OCI-LY7 (cell line): Measurements from ENCODE around the gene KLB. TPM values are rescaled to one million over a fixed set of nuclear protein-coding genes. Genes with fewer than 3 reads are reported as not detected.

Source experiments
- BruUV-seq: library from RNA; stranded (reverse); fragments of 400-500 nt; replicated peaks from 2 replicates; lab custom pipeline; 2021; lab: Mats Ljungman, UMichigan
- CTCF ChIA-PET: fragments of 300-600 bp; sonication (Branson Sonifier 250); formaldehyde crosslinking; loops from one replicate; lab custom pipeline; 2022; ENCODE audit warnings: antibody characterized with exemption; ENCODE audit not compliant: unreplicated experiment; lab: Charles Lee
- POLR2A ChIA-PET: fragments of 300-600 bp; sonication (Branson Sonifier 250); formaldehyde crosslinking; loops from one replicate; lab custom pipeline; 2022; ENCODE audit warnings: antibody characterized with exemption; lab: Charles Lee
- DNase-seq: peaks from one replicate; pipeline ENCODE4 v3.0.0-alpha.2; 2015; ENCODE audit warnings: low spot score
- H2AFZ ChIP-seq: fragments of 200-600 bp; sonication (generic), shearing (Covaris generic); 2 replicates; pipeline ENCODE4 v1.6.1; 2014; ENCODE audit warnings: mild to moderate bottlenecking, antibody characterized with exemption, low read length, moderate library complexity
- H3K27ac ChIP-seq: fragments of 200-600 bp; sonication (generic); 2 replicates; pipeline ENCODE4 v1.5.1; 2014; ENCODE audit warnings: mixed run types, low read depth, mild to moderate bottlenecking, moderate library complexity, low read length, inconsistent platforms; ENCODE audit not compliant: poor library complexity, severe bottlenecking
- H3K36me3 ChIP-seq: fragments of 200-600 bp; sonication (generic); 2 replicates; pipeline ENCODE4 v1.6.1; 2014; ENCODE audit warnings: mild to moderate bottlenecking, antibody characterized with exemption, low read length, moderate library complexity, mixed read lengths; ENCODE audit not compliant: insufficient read depth
- H3K4me1 ChIP-seq: fragments of 200-600 bp; sonication (generic); 2 replicates; pipeline ENCODE4 v1.5.1; 2014; ENCODE audit warnings: mild to moderate bottlenecking, low read length; ENCODE audit not compliant: insufficient read depth, poor library complexity, severe bottlenecking
- H3K4me2 ChIP-seq: fragments of 200-600 bp; sonication (generic); 2 replicates; pipeline ENCODE4 v1.6.1; 2014; ENCODE audit warnings: mild to moderate bottlenecking, low read length
- H3K4me3 ChIP-seq: fragments of 200-600 bp; sonication (generic); 2 replicates; pipeline ENCODE4 v1.5.1; 2014; ENCODE audit warnings: mild to moderate bottlenecking, low read depth, low read length; ENCODE audit not compliant: poor library complexity, severe bottlenecking
- H3K79me2 ChIP-seq: fragments of 200-600 bp; sonication (generic); 2 replicates; pipeline ENCODE4 v1.6.1; 2016; ENCODE audit warnings: low read depth, mild to moderate bottlenecking, low read length, moderate library complexity, mixed read lengths; ENCODE audit not compliant: insufficient read depth
- H3K9me2 ChIP-seq: fragments of 200-600 bp; sonication (generic); 2 replicates; pipeline ENCODE4 v1.6.1; 2016; ENCODE audit warnings: mild to moderate bottlenecking, low read length, mixed read lengths; ENCODE audit not compliant: insufficient read depth
- H3K9me3 ChIP-seq: fragments of 200-600 bp; sonication (generic); 2 replicates; pipeline ENCODE4 v1.6.1; 2014; ENCODE audit warnings: mild to moderate bottlenecking, mixed run types, low read length, mixed read lengths
- H4K20me1 ChIP-seq: fragments of 200-600 bp; sonication (generic); 2 replicates; pipeline ENCODE4 v1.6.1; 2014; ENCODE audit warnings: mild to moderate bottlenecking, antibody characterized with exemption, low read length, moderate library complexity, mixed read lengths; ENCODE audit not compliant: insufficient read depth
- EZH2phosphoT487 ChIP-seq: fragments of 200-600 bp; sonication (generic); IDR thresholded peaks from 2 replicates; pipeline ENCODE4 v1.6.1; 2018; ENCODE audit warnings: low read depth, borderline replicate concordance, mild to moderate bottlenecking, mixed run types, antibody characterized with exemption, low read length, moderate library complexity, mixed read lengths
- intact Hi-C: fragments of 100-400 bp; cut with micrococcal nuclease; formaldehyde crosslinking; loops from one replicate; pipeline ENCODE4 v1.10.0; 2022; ENCODE audit not compliant: unreplicated experiment
- total RNA-seq, 2 experiments: library from RNA; depleted of rRNA in 1 of 2; stranded (reverse); fragments of >200 nt in 1 of 2; shearing (Covaris generic) in 1 of 2; gene quantifications; 2 replicates each; pipeline ENCODE4 v1.2.3, GENCODE V29; 2014 to 2022
- TF ChIP-seq, protein P1 (sequence below): fragments of 200-600 bp; sonication (generic); conservative IDR thresholded peaks from 2 replicates; pipeline ENCODE4 v1.5.1; 2014; ENCODE audit warnings: mild to moderate bottlenecking, antibody characterized with exemption, low read length, moderate library complexity, mixed read lengths

KLB gene
- total RNA-seq, 2 experiments from 2014 or later: not detected

DNA sequence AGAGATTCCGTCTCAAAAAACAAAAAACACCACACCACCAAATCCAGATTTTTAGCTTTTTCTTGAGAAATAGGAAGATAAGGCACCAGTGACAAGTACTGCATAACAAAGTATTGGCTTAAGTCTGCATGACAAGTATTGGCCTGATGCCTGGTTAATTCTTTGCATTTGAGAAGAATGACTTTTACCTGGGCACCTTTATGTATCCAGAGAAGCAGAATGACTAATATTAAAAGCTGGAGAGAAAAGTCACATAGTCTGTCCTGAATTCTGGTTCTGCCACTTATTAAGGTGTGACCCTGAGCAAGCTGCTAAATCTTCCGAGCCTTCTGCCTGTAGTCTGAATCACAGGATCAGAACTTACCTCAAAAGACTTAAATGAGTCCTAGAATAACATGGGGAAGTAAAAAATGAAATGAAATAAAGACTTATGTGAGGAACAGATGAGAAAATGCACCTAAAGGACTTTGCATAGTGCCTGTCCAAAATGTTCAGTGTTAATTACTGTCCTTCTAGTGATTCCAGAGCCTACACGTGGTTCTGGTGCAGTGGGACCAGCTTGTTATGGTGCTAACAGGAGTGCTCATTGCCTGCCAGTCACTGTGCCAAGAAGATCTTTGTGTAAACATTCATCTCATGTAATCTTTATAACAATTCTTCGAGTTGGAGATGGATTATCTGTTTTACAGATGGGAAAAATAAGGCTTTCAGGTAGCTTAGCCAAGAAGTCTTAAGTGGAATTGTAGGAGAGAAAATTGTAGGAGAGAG is 88.9 kb downstream of the KLB start:
- Histone ChIP-seq H3K27ac (no peak overlapping the region), H3K36me3 (peaks cover 11% of the 10 kb centered on the region; the same call in 1 of the 2 replicates), H3K79me2 (no peaks in the 10 kb centered on the region), H4K20me1 (no peaks in the 10 kb centered on the region), H2AFZ (no peak overlapping the region), H3K9me2 (no peaks in the 10 kb centered on the region), H3K4me3 (no peak overlapping the region), H3K4me2 (no peak overlapping the region), H3K9me3 (no peaks in the 10 kb centered on the region), H3K4me1 (no peaks in the 10 kb centered on the region)
- no peak for DNase-seq
- intact Hi-C loops: no loop called here
- no TSS peak for BruUV-seq
- ChIA-PET CTCF (no interaction called here), POLR2A (interaction anchor here (0.7 to 1.1 kb wide), 2 partner anchors 14 to 15 kb away, joined by 3 read pairs; no protein-coding TSS in a partner anchor)
- no peak for TF ChIP-seq EZH2phosphoT487
- TF ChIP-seq, protein P1, sequence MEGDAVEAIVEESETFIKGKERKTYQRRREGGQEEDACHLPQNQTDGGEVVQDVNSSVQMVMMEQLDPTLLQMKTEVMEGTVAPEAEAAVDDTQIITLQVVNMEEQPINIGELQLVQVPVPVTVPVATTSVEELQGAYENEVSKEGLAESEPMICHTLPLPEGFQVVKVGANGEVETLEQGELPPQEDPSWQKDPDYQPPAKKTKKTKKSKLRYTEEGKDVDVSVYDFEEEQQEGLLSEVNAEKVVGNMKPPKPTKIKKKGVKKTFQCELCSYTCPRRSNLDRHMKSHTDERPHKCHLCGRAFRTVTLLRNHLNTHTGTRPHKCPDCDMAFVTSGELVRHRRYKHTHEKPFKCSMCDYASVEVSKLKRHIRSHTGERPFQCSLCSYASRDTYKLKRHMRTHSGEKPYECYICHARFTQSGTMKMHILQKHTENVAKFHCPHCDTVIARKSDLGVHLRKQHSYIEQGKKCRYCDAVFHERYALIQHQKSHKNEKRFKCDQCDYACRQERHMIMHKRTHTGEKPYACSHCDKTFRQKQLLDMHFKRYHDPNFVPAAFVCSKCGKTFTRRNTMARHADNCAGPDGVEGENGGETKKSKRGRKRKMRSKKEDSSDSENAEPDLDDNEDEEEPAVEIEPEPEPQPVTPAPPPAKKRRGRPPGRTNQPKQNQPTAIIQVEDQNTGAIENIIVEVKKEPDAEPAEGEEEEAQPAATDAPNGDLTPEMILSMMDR: no peak

DNA sequence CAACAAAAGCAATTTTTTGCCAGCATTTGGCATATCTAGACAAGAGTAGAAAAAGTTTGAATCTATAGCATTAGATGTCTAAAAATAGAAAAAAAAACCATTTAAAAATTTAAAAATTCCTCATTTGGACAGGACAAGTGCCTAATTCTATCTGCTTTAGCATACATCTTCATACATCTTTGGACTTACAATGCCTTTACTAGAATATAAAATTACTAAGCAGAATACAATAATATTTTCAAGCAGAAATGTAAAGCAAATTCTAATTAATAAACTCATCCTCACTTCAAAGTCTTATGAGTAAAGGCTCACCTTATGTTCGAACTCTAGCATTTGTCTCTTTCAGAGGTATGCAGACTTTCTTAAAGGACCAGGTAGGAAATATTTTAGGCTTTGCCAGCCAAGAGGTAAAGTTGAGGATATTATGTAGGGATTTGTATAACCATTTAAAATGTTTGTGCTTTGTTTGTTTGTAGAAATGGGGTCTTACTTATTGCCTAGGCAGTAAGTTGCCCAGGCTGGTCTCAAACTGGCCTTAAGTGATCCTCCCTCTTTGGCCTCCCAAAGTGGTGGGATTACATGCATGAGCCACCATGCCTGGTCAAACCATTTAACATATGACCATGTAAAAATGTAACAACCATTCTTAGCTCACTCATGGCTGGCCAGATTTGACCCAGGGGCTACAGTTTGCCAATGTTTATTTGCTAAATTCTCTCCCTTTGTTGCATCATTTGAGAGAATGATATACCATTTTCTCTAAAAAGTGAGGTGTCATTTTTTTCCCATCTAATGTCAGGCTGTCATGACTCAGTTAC is 91.4 kb downstream of the KLB start:
- POLR2A ChIA-PET: interaction anchor here (0.9 kb wide), 1 partner anchor 707 kb away, joined by 3 read pairs; no protein-coding TSS in a partner anchor
- Histone ChIP-seq H3K9me3 (no peaks in the 10 kb centered on the region), H3K27ac (no peak overlapping the region), H3K4me2 (no peak overlapping the region), H3K36me3 (peaks cover 23% of the 10 kb centered on the region; the same call in 1 of the 2 replicates), H3K9me2 (no peaks in the 10 kb centered on the region), H3K79me2 (no peaks in the 10 kb centered on the region), H4K20me1 (no peaks in the 10 kb centered on the region), H3K4me3 (no peak overlapping the region), H3K4me1 (no peaks in the 10 kb centered on the region), H2AFZ (no peak overlapping the region)
- CTCF ChIA-PET: no interaction called here
- no peak for DNase-seq
- intact Hi-C loops: no loop called here
- BruUV-seq: no TSS peak
- TF ChIP-seq EZH2phosphoT487: no peak
- TF ChIP-seq, protein P1: no peak
